ENCODE measurements around the gene FRMD4A.

DNA sequence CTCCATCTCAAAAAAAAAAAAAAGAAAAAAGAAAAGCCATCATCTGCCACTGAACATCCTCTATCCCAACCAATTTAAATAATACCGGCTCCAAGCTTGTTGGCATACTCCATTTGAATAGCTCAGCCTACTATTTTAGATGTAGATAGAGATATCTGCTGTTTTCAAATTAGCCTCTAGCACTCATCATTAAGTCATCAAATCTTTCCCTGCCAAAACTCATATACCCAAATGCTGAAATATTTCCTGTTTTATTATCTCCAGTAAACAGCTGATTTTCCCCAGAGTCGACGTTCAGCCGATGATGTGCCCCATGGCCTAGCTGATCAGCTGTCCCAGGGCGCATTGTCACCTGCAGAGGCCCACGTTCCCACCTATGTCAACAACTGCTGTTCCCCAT, 34.5 kb upstream of the FRMD4A start:
- no peak for TF ChIP-seq CTCF (IDR thresholded peaks at IDR 0.05 in 4 of 5, conservative IDR thresholded peaks at IDR 0.05 in 1 of 5)
- TF ChIP-seq POLR2A (IDR thresholded peaks at IDR 0.05): no peak
